HepG2 (cell line): ENCODE results near the gene CSTB. TPM values are rescaled to one million over a fixed set of nuclear protein-coding genes. Genes with fewer than 3 reads are reported as not detected.

Experiments used
- ATAC-seq: fragments of 200-7000 bp; cut with Tn5 transposase; 3 replicates; pipeline ENCODE4 v1.9.1; 2020; ENCODE audit warnings: mild to moderate bottlenecking, moderate library complexity
- BruUV-seq: library from RNA; stranded (reverse); fragments of 400-500 nt; replicated peaks from 2 replicates; lab custom pipeline; 2021; lab: Mats Ljungman, UMichigan
- CTCF ChIA-PET: fragments of 300-600 bp; formaldehyde crosslinking; extraction: SDS; loops from one replicate; lab custom pipeline; 2021; ENCODE audit warnings: low total read pairs, inconsistent platforms, low intra/inter-chr PET ratio; lab: Yijun Ruan, JAX
- POLR2A ChIA-PET: fragments of 350-600 bp; sonication (Branson Sonifier 250); formaldehyde crosslinking; loops from one replicate; lab custom pipeline; 2020; ENCODE audit warnings: antibody characterized with exemption, inconsistent platforms; lab: Yijun Ruan, JAX
- DNase-seq: peaks from one replicate; pipeline ENCODE4 v3.0.0-alpha.2; 2015; ENCODE audit warnings: low spot score
- FAIRE-seq: peaks from 3 replicates; lab custom pipeline; 2011; peaks lifted over from hg19 to GRCh38; lab: Jason Lieb, UNC
- H2AFZ ChIP-seq: one replicate; pipeline ENCODE4 v1.6.1; 2011; ENCODE audit warnings: low read length, inconsistent platforms
- H3K27ac ChIP-seq: fragments of 300-600 bp; 3 replicates; pipeline ENCODE4 v1.8.0; 2011; ENCODE audit warnings: mixed run types, mild to moderate bottlenecking, mixed read lengths, low read length, inconsistent platforms; ENCODE audit not compliant: insufficient read depth; ENCODE audit errors: extremely low read length
- H3K27me3 ChIP-seq, 2 experiments: fragments of 200-600 bp in 1 of 2; 2 replicates in 1 of 2; 3 replicates in 1 of 2; pipeline versions ENCODE4 v1.6.0 to v1.8.0; 2011; ENCODE audit warnings: low read length in 2 of 2, mild to moderate bottlenecking in 2 of 2, moderate library complexity in 2 of 2, inconsistent platforms in 1 of 2; ENCODE audit not compliant: insufficient read depth in 2 of 2, control insufficient read depth in 1 of 2
- H3K36me3 ChIP-seq, 2 experiments: fragments of 200-600 bp in 1 of 2; replicated peaks in 1 of 2; 2 replicates in 1 of 2; 3 replicates in 1 of 2; pipeline versions ENCODE4 v1.5.1 to v1.8.0; 2011; ENCODE audit warnings: low read length in 2 of 2, inconsistent platforms in 1 of 2; ENCODE audit not compliant: insufficient read depth in 2 of 2, control insufficient read depth in 1 of 2
- H3K4me1 ChIP-seq: 2 replicates; pipeline ENCODE4 v1.5.1; 2012; ENCODE audit warnings: low read length, inconsistent platforms; ENCODE audit not compliant: insufficient read depth
- H3K4me2 ChIP-seq: 2 replicates; pipeline ENCODE4 v1.6.0; 2011; ENCODE audit warnings: low read depth, low read length, inconsistent platforms
- H3K4me3 ChIP-seq, 3 experiments: fragments of 200-600 bp in 1 of 3; sonication (generic), shearing (Covaris generic) in 1 of 3; replicated peaks in 1 of 3; 2 replicates each; pipeline ENCODE4 v1.5.1; 2011 to 2016; ENCODE audit warnings: low read length in 3 of 3, inconsistent platforms in 2 of 3, low read depth in 2 of 3, mild to moderate bottlenecking in 2 of 3, control low read depth in 1 of 3, mixed read lengths in 1 of 3; ENCODE audit not compliant: insufficient read depth in 1 of 3
- H3K79me2 ChIP-seq: one replicate; pipeline ENCODE4 v1.6.1; 2011; ENCODE audit warnings: low read length, inconsistent platforms; ENCODE audit not compliant: insufficient read depth
- H3K9ac ChIP-seq: 2 replicates; pipeline ENCODE4 v1.6.0; 2011; ENCODE audit warnings: mild to moderate bottlenecking, low read depth, low read length, inconsistent platforms; ENCODE audit not compliant: insufficient read depth
- H3K9me3 ChIP-seq: 2 replicates; pipeline ENCODE4 v1.5.1; 2012; ENCODE audit warnings: mild to moderate bottlenecking, low read length
- H4K20me1 ChIP-seq: 2 replicates; pipeline ENCODE4 v1.6.0; 2011; ENCODE audit warnings: inconsistent platforms, mild to moderate bottlenecking, low read length, moderate library complexity; ENCODE audit not compliant: insufficient read depth
- AGO2 ChIP-seq: fragments of 200-400 bp; formaldehyde crosslinking; optimal IDR thresholded peaks from 2 replicates; pipeline ENCODE3; 2017; ENCODE audit warnings: mild to moderate bottlenecking, low read depth, low read length, moderate library complexity
- NR2F6 ChIP-seq, 2 experiments: IDR thresholded peaks; 2 replicates each; pipeline ENCODE4 v1.6.1; 2016; ENCODE audit warnings: antibody characterized with exemption in 1 of 2, mild to moderate bottlenecking in 1 of 2
- NRL ChIP-seq: sonication (generic); formaldehyde crosslinking; IDR thresholded peaks from 2 replicates; pipeline ENCODE4 v1.5.0; 2020; ENCODE audit warnings: missing genetic modification reagents, mild to moderate bottlenecking, moderate library complexity, borderline replicate concordance
- POLR2A ChIP-seq, 2 experiments: IDR thresholded peaks; 2 replicates each; pipeline ENCODE4 v1.6.1; 2011; ENCODE audit warnings: low read depth in 2 of 2, low read length in 2 of 2, mild to moderate bottlenecking in 1 of 2, moderate library complexity in 1 of 2; ENCODE audit not compliant: insufficient read depth in 1 of 2
- ZBTB38 ChIP-seq: sonication (generic); formaldehyde crosslinking; IDR thresholded peaks from 2 replicates; pipeline ENCODE4 v1.5.1; 2020; ENCODE audit warnings: mild to moderate bottlenecking, missing genetic modification reagents
- ZNF687 ChIP-seq: sonication (generic); formaldehyde crosslinking; IDR thresholded peaks from 2 replicates; pipeline ENCODE4 v1.5.1; 2020; ENCODE audit warnings: mild to moderate bottlenecking, missing genetic modification reagents, moderate library complexity
- WGBS: methylation state at CpG from one replicate; pipeline ENCODE4 v1.1.6; 2017; ENCODE audit warnings: low lambda C conversion rate; 5-methylcytosine and 5-hydroxymethylcytosine counted together
- in situ Hi-C: cut with HindIII; loops from 2 replicates; pipeline ENCODE4 v1.10.0; 2017; ENCODE audit warnings: low pct_unique_long_range_greater_than_20kb; ENCODE audit not compliant: extremely low pct_ligation_motif_present
- intact Hi-C: fragments of 100-400 bp; cut with micrococcal nuclease; formaldehyde crosslinking; loops from one replicate; pipeline ENCODE4 v1.10.0; 2022; ENCODE audit not compliant: unreplicated experiment
- polyA plus RNA-seq, 8 experiments: library from polyadenylated mRNA; depleted of rRNA in 3 of 8; stranded (reverse) in 7 of 8; unstranded in 1 of 8; fragments of >200 nt; fragmentation: Illumina TruSeq in 4 of 8; extraction: Trizol in 4 of 8; gene quantifications; 2 replicates each; pipeline versions ENCODE4 v1.2.1 to v1.2.3, GENCODE V29; 2011 to 2016; ENCODE audit warnings: low read depth in 4 of 8, missing spikeins in 1 of 8, mixed read lengths in 1 of 8; ENCODE audit not compliant: insufficient read depth in 1 of 8
- total RNA-seq, 5 experiments: library from RNA; depleted of rRNA; stranded (reverse); fragments of >200 nt; fragmentation: Illumina TruSeq; extraction: Trizol; gene quantifications; 2 replicates each; pipeline ENCODE4 v1.2.3, GENCODE V29; 2016; ENCODE audit warnings: low read depth in 1 of 5

Gene CSTB
- total and polyA plus RNA-seq, 2 of the 13 experiments (the other 11 are each of a cell fraction or from before 2014, with no cell fraction given): 11.7 to 94.1 TPM

GRCh38 chr21:43741423-43742096 lies 34.5 kb downstream of the CSTB start:
- 92% methylated on average over 12 of the region's 28 CpGs for WGBS
- intact Hi-C loops (no loop called here), in situ Hi-C loops (no loop called here)
- ChIA-PET CTCF (no interaction called here), POLR2A (no interaction called here)
- H3K36me3 ChIP-seq: peaks cover 20 to 40% of the 10 kb centered on the region in 2 experiments
- H3K4me3 ChIP-seq: no peak overlapping the region
- peaks cover 23% of the 10 kb centered on the region for H3K4me1 ChIP-seq
- no peak overlapping the region for H3K9ac ChIP-seq
- peak; percentile 18 for TF ChIP-seq AGO2
- no peak for TF ChIP-seq NR2F6 (IDR thresholded peaks at IDR 0.05)
- TF ChIP-seq NR2F6 (CRISPR knock-in tag; IDR thresholded peaks at IDR 0.05): no peak
- H3K9me3 ChIP-seq: no peaks in the 10 kb centered on the region
- peaks cover 2% of the 10 kb centered on the region; the same call in 1 of the 2 replicates for H4K20me1 ChIP-seq
- FAIRE-seq (no peak), DNase-seq (no peak), ATAC-seq (no peak; the same call in 2 of the 3 replicates)
- H3K27ac ChIP-seq: no peak overlapping the region
- no peaks in the 10 kb centered on the region for H3K27me3 ChIP-seq
- H3K4me2 ChIP-seq: no peak overlapping the region
- H3K79me2 ChIP-seq: peaks cover 6% of the 10 kb centered on the region
- BruUV-seq: no TSS peak
- no peak overlapping the region for H2AFZ ChIP-seq

GRCh38 chr21:43740497-43741156 lies 35.5 kb downstream of the CSTB start:
- ChIA-PET CTCF (no interaction called here), POLR2A (no interaction called here)
- no peak overlapping the region for H3K4me3 ChIP-seq
- no TSS peak for BruUV-seq
- peaks cover 31% of the 10 kb centered on the region for H3K4me1 ChIP-seq
- H3K27ac ChIP-seq: no peak overlapping the region
- H3K27me3 ChIP-seq: no peaks in the 10 kb centered on the region
- no peak overlapping the region for H3K4me2 ChIP-seq
- peaks cover 20 to 38% of the 10 kb centered on the region in 2 experiments for H3K36me3 ChIP-seq
- in situ Hi-C loops: no loop called here
- ATAC-seq (peak; percentile 13), DNase-seq (no peak), FAIRE-seq (no peak)
- peaks cover 14% of the 10 kb centered on the region for H3K79me2 ChIP-seq
- TF ChIP-seq ZNF687 (CRISPR knock-in tag) (peak; percentile 8; the same call in 1 of the 2 replicates), POLR2A (IDR thresholded peaks at IDR 0.05; ENCODE audit: insufficient read depth in 1 of 2, low read depth in 2 of 2, low read length in 2 of 2) (0 out of 4 replicates have a peak, but pooled peaks of 1 of the 2 experiments have one; percentile 13), AGO2 (peak; percentile 59), ZBTB38 (CRISPR knock-in tag) (peak; percentile 29; the same call in 1 of the 2 replicates), NRL (no peak)
- intact Hi-C loops: no loop called here
- peaks cover 2% of the 10 kb centered on the region; the same call in 1 of the 2 replicates for H4K20me1 ChIP-seq
- no peak overlapping the region for H2AFZ ChIP-seq
- no peak overlapping the region for H3K9ac ChIP-seq
- 90% methylated on average over 20 of the region's 25 CpGs for WGBS
- H3K9me3 ChIP-seq: no peaks in the 10 kb centered on the region
